Renal cortical epithelial cell (primary cell): ENCODE data around the gene TRABD2A. TPM values are rescaled to one million over a fixed set of nuclear protein-coding genes. Genes with fewer than 3 reads are reported as not detected.

ENCODE experiments used
- DNase-seq: peaks from one replicate; pipeline ENCODE4 v3.0.0-alpha.2; 2011; ENCODE audit warnings: low read depth
- total RNA-seq: library from RNA; depleted of rRNA; stranded (reverse); fragments of >200 nt; gene quantifications from 2 replicates; pipeline ENCODE4 v1.2.3, GENCODE V29; 2014

The TRABD2A gene
- total RNA-seq, 1 donor from 2014 or later = 1.1 TPM

DNA sequence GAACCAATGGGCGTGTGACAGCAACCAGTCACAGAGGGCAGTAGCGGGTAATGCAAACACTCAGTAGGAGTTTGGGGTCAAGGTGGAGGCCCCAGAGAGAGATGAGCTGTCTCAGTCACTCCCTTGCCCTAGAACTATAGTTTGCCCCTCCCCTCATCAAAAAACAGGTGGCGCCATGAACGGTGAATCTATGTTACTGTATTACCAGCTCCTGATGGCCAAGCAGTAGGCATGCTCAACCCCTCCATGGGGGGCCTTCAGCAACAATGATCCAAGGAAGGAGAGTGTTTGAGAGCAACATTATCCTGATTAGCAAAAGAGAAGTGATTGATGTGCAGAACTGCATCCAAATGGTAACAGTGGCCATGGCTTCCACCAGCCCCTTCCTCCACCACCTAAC is 30.4 kb downstream of the TRABD2A start:
- no peak for DNase-seq

GRCh38 chr2:84849271-84849952 is 31.5 kb downstream of the TRABD2A start:
- no peak for DNase-seq

- DNase-seq = no peak
Observed at GRCh38 chr2:84847326-84848050, 33.4 kb downstream of the TRABD2A start.

DNA sequence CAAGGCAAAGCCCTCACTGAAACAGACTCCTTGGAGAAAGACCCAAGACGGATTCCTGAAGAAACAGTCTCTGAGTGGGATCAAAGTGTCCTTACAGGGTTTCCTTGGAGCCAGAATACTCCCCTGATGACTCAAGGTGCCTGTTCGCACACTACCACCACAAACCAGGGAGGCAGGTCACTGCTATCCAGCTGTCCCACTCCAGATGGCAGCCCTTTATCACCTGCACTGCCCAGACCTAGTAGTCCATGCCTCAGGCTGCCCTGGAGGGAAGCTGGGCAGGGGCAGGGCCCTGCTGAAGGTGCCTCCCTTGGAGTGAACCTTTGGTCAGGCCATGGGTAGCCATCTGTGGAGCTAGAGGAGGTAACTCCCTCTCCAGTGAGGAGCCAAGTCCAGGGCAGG is 34.1 kb downstream of the TRABD2A start:
- no peak for DNase-seq

- peak; percentile 26 for DNase-seq
Observed at GRCh38 chr2:84846041-84846663, 34.7 kb downstream of the TRABD2A start.

GRCh38 chr2:84844141-84844540 is 36.7 kb downstream of the TRABD2A start:
- DNase-seq = no peak

GRCh38 chr2:84841577-84841976 is 39.3 kb downstream of the TRABD2A start:
- no peak for DNase-seq

DNA sequence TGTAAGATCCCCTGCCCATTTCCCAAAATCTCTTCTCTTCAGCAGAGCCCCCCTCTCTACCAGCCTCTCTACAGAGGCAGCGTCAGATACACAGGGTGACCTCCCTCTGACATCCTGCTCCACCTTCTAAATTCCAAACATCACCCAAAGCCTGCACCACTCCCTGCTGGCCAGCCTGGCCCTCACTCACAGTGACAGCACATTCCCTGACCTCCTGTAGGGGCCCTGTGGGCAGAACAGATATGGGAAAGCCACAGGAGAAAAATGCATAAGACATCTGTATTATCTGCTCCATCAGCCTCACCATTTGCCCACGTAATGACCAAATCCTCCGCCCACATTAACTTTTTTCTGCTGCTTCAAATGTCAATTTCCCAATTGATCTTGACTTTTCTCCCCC is 40.6 kb downstream of the TRABD2A start:
- DNase-seq = no peak

DNA sequence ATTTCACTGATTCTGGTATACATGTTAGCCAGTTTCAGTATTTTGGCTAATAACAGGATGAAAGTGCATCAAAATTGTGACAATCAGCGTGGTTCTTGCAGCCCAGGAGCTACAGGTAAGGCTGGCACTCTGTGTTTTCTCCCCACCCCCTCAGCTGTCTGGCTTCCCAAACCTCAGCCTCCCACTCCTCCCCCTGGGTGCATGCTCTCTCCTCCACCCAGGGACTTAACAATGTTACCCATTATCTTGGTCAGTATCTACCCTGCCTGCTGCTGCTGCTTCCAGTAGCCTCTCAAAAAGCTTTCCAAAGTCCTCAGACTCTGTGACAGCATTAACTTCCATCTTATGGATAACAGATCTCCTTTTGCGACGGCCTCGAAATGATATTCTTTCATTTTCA is 41.0 kb downstream of the TRABD2A start:
- no peak for DNase-seq

DNA sequence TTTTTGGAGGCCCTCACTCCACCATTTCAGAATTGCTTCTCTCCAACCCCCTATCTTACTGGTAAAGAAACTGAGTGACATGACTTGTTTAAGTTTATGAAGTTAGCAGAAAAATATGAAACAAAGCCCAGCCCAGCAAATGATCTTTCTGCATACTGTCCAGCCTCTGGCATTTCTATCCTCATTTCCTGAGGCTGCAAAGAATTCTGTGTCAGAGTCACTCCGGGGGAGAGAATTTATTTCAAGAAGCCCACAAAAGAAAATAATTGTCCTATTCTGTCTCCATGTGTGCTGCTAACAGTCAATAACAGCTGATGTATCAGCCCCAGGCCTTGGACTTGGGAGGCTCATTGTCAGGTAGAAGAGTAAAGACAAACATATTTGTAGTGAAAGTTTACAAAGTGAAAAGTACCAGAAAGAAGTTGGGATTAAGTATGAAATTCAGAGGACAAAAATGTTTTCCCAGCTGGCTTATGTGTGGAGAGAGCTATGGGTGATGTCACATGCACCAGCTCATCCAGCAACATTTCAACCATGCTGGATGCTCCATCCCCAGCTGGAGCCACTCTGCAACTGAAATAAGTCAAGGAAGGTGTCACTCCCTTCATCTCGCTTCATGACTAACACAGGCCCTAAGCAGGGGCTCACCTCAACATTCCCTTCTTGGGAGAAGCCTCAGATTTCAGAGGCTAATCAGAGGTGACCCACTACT is 42.3 kb downstream of the TRABD2A start:
- no peak for DNase-seq

GRCh38 chr2:84836215-84836614 is 44.7 kb downstream of the TRABD2A start:
- DNase-seq = no peak

- DNase-seq = no peak
Observed at GRCh38 chr2:84833481-84834150, 47.3 kb downstream of the TRABD2A start.

DNA sequence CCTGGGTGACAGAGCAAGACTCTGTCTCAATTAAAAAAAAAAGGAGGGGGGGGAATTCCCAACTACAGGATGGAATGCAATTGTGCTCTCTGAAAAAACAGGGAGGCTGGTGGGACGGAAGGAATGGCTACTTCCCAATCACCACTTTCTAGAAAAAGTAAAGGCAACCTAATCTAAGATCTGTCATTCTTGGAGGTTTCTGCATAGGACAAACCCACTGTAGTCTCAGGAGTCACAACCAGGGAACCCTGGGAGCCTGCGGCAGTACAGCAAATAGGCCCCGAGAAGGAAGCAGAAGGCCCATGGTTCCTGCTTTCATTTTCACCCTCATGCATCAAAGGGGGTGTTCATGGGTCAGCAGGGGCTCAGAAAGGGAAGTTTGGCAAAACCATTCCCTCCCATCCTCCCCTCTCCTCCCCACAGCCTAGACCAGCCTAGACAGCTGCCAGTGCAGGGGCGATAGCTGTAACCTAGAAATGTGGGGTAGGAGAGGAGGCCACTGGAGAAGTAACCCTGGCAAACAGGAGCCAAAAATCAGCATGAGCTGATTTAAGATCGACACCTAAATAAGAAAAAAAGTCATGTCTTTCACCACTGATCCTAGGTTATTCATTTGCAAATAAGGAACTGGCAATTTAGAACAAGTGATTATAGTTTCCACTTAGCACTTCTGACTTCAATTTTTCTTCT is 48.0 kb downstream of the TRABD2A start:
- peak; percentile 11 for DNase-seq

GRCh38 chr2:84830758-84831500 is 50.0 kb downstream of the TRABD2A start:
- no peak for DNase-seq

- no peak for DNase-seq
Observed at GRCh38 chr2:84830095-84830494, 50.8 kb downstream of the TRABD2A start.

DNA sequence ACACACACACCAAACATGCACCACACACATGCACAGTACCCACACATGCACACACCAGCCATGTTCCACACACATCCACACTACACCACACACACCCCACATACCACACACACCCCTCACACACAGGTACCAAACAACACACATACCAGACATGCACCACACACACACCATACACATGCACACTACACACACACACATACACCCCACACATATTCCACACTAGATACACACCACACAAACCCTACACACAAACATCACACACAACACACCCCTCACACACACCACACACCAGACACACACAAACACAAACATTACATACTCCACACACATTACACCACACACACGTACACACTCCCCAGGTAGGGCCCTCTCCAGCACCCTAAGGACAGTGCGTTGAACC is 51.2 kb downstream of the TRABD2A start:
- DNase-seq = no peak

DNA sequence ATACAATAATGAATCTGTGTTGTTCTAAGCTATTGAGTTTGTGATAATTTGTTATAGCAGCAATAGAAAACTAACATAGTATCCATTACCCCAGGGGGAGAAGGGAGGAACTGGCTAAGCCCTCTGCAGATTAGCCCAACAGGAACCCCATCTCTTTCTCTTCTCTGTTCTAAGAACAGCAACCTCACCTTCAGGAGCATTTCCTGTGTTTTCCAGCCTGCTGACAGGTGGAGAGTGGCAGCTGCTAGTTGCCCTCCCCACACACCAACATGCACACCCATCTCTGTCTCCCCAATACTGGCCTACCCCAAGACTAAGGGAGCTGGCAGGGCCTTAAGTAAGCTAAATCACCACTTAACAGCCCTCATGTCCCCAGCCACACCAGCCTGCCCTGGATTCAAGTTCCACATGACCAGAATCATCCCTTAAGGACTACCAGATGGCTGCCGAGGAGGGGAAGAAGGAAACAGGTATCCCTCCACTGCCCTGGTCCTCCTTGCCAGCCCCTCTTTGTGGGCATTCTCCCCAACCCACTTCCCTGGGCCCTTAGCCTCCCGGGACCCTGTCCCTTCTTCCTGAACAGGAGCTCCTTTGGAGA is 52.8 kb downstream of the TRABD2A start:
- DNase-seq = no peak

DNA sequence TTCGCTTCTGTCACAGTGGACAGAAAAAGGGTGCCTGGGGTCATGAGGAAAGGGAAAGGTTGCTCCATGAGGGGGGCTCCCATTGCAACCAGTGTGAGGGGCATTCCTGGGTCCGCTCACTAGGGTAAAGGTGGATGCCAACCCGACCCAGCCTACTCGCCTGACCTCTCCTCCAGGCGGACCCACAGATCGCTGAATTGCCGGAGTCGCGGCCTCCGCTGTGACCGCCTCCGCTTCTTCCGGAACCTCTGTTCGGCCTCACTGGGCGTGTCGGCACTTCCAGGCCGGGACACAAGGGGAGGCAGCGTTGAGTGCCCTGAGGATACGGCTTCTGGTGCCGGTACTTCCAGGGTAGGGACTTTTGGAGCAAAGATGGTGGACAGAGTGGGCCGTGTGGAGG is 57.1 kb downstream of the TRABD2A start:
- DNase-seq = no peak

DNA sequence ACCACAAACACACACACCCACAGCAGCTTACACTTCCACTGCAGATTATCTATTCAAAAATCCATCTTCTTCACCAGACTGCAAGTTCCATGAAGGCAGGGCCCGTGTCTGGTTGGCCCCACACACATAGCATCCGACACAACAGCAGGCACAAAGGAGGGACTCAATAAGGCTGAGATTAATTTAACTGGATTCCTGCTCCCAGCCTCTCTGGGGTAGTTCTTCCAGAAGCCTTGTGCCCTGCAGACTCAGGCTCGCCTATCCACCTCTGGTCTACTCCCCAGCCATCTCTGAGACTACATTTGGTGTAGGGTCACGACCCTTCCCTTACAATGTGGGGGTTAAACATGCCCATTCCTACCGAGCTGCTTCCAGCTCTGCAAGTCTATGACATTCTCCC is 57.7 kb downstream of the TRABD2A start:
- no peak for DNase-seq

GRCh38 chr2:84821806-84822205 is 59.1 kb downstream of the TRABD2A start:
- DNase-seq = no peak
